ENCODE data around the gene CCDC144A.
"Not testable (repeated sequence)": the region's sequence is repeated elsewhere in the genome, so short reads cannot be mapped to it uniquely, and the experiment has no call there.

CCDC144A gene

DNA sequence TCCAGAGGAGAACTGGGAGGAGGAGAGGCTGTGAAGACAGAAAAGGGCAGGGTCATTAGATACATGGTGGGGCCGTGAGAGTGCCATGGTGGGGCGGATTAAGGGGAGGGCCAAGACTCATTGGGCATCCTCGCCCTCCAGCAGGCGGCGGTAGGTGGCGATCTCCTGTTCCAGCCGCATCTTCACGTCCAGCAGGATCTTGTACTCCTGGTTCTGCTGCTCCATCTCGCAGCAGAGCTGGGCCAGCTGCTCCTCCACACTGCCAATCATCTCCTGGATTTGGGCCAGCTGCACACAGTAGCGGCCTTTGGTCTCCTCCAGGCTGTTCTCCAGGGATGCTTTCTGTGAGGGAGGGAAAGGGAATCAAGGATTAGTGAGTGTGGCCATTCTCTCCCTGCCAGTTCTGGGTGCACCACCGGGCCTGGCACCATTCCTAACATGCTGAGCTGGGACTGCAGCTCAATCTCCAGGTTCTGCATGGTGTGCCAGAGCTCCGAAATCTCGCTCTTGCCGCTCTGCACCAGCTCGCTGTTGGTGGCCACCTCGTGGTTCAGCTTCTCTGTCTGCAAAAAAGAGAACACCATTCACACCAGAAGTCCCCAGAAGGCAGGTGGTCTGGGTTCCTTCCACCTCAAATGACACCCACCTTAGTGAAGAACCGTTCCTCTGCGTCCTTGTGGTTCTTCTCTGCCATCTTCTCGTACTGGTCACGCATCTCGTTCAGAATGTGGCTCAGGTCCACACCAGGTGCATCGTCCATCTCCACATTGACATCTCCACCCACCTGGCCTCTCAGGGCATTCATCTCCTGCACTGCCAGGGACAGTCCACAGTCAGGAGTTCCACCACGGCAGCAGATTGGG, 129.0 kb downstream of the CCDC144A start:
- no peak for DNase-seq

DNA sequence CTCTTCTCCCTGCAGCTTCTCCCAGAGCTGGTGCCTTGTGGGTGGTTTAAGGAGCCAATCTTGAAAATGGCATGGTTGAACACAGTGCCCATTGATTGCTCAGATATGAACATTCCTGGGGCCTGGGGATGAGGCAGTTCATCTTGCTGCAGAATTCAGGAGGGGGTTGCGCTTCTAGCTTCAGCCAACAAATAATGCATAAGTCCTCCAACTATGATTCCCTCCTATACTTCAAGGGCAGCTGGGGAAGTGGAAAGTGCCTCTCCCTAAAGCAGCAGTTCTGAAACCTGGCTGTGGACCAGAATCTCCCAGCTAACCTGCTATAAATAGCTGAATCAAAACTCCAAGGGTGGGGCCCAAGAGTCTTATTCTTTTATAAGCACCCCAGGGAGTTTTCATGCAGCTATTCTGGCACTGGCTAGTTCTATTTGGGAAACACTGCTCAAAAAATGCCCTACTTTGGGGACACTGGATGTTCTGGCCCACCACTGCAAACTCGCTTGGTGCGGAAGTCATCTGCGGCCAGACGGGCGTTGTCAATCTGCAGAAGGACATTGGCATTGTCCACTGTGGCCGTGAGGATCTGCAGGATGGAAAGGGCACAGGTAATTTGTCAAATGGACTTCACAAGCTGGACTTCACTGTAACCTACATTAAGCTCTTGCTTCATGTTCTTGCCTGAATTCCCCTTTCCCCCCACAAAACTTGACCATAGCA, 130.3 kb downstream of the CCDC144A start:
- no peak for DNase-seq

DNA sequence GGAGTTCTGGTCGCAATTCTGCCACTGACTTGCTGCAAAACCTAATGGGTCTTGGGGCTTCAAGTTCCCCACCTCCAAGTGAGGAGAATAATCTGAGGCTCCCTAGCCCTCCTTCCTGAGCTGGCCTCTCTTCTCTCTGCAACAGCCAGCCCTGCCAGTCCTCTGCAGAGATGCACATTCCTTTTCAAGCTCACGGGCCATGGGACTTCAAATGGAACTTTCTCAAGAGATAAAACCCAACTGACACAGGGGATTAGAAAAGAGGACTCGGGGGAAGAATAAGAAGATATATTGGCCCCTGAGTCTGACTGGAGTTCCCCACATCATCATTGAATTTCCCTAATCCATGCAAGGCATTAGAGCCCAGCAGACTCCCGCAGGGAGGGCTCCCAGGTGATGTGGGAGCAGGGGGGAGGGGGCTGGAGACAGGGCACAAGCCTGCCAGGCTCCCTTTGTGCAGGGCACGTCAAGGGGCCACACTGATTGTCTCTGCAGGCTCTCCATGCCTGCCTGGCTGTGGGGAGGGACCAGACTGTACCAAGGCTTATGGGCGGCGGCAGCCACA, 131.0 kb downstream of the CCDC144A start:
- DNase-seq = no peak

DNA sequence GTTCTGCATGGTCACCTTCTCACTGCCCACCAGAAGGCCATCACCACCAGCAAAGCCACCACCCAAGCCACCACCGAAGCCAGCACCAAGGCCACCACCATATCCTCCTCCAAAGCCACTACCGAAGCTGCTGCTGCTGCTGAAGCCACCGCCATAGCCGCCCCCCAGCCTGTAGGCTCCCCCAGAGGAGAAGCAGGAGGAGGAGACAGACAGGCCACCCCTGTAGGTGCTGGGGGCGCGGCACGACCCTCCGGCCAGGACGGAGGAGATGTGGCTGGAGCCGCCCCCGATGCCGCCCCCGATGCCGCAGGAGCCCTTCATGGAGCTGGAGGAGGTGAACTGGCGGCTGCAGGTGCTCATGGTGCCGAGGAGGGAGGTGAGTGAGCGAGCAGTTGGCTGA, 132.1 kb downstream of the CCDC144A start:
- DNase-seq = not testable (repeated sequence)

DNA sequence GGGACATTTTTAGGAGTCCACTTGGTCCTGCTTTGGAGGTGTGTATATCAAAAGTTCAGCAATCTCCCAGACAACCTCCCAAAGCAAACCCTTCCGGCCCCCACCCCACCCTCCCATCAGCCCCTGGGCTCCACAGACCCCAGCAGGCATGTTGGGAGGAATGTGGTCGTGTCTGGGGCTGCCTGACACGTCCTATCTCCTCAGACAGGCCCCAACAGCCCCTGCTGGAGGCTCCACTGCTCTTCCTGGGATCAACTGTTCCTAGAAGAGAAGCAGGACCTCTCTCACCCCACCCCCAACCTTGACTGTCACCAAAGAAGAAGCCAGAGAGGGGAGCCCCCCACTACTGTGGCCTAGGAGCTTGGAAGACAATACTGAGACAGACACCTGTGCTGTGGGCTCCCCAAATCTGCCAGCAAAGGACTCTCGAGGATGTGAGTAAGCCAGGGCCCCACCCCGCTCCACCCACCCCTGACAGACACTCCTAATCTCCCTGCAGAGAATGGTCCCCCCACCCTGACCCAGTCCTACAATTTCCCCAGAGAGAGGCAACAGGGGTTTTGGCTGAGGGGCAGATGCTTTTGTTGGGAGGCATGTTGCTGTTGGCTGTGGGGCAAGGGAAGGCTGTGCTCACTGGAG, 133.8 kb downstream of the CCDC144A start:
- DNase-seq = not testable (repeated sequence)
